ENCODE measurements around the gene OPN4. TPM values are rescaled to one million over a fixed set of nuclear protein-coding genes. Genes with fewer than 3 reads are reported as not detected.
"Not testable (repeated sequence)": the region's sequence is repeated elsewhere in the genome, so short reads cannot be mapped to it uniquely, and the experiment has no call there.

The OPN4 gene
- total and polyA plus RNA-seq, 8 donors, result not detected

DNA sequence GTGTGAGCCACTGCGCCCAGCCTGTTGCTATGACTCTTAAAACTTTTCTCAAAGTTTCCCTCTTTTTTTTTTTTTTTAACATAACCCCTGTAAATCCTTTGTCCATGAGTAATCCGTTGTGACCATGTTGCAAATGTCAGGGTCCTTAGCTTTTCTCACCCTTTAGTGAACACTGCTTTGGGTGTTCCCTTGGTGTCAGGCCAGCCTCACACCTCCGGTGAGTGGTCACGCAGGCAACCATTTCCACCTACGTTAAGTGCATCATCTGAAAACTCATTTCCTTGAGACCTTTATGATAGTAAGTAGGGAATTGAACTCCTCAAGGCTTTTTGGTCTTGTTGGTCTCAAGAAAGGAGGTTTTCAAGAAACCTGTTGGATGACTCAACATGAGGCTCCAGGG, 41.3 kb upstream of the OPN4 start:
- Histone ChIP-seq H3K27me3 (no peaks in the 10 kb centered on the region), H3K36me3 (no peaks in the 10 kb centered on the region), H3K4me3 (no peak overlapping the region), H3K4me1 (no peaks in the 10 kb centered on the region), H3K9me3 (no peaks in the 10 kb centered on the region), H3K27ac (no peak overlapping the region)
- TF ChIP-seq, protein P1, sequence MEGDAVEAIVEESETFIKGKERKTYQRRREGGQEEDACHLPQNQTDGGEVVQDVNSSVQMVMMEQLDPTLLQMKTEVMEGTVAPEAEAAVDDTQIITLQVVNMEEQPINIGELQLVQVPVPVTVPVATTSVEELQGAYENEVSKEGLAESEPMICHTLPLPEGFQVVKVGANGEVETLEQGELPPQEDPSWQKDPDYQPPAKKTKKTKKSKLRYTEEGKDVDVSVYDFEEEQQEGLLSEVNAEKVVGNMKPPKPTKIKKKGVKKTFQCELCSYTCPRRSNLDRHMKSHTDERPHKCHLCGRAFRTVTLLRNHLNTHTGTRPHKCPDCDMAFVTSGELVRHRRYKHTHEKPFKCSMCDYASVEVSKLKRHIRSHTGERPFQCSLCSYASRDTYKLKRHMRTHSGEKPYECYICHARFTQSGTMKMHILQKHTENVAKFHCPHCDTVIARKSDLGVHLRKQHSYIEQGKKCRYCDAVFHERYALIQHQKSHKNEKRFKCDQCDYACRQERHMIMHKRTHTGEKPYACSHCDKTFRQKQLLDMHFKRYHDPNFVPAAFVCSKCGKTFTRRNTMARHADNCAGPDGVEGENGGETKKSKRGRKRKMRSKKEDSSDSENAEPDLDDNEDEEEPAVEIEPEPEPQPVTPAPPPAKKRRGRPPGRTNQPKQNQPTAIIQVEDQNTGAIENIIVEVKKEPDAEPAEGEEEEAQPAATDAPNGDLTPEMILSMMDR (IDR thresholded peaks at IDR 0.05), result no peak
- no peak for TF ChIP-seq POLR2AphosphoS5 (IDR thresholded peaks at IDR 0.05)
- no peak for TF ChIP-seq EP300 (IDR thresholded peaks at IDR 0.05)
- 76 to 92% (median 89%) methylated on average over 5 of the region's 5 CpGs for WGBS, 5 donors
- DNase-seq, result no peak
- intact Hi-C loops (cut with DNase I; ENCODE audit: low total_unique reads), result no loop called here

GRCh38 chr10:86613905-86614304, 40.4 kb upstream of the OPN4 start:
- 69 to 83% (median 79%) methylated on average over 6 of the region's 6 CpGs for WGBS, 5 donors
- no peak for DNase-seq
- H3K4me1 ChIP-seq, result no peaks in the 10 kb centered on the region
- no peaks in the 10 kb centered on the region for H3K9me3 ChIP-seq
- no peak for TF ChIP-seq POLR2AphosphoS5 (IDR thresholded peaks at IDR 0.05)
- TF ChIP-seq, protein P1 (IDR thresholded peaks at IDR 0.05), result no peak
- no peak for TF ChIP-seq EP300 (IDR thresholded peaks at IDR 0.05)
- no peak for TF ChIP-seq POLR2A (IDR thresholded peaks at IDR 0.05)
- no peak overlapping the region for H3K4me3 ChIP-seq
- H3K27ac ChIP-seq, result no peak overlapping the region
- no peaks in the 10 kb centered on the region for H3K36me3 ChIP-seq
- intact Hi-C loops (cut with DNase I; ENCODE audit: low total_unique reads), result no loop called here
- H3K27me3 ChIP-seq, result no peaks in the 10 kb centered on the region

DNA sequence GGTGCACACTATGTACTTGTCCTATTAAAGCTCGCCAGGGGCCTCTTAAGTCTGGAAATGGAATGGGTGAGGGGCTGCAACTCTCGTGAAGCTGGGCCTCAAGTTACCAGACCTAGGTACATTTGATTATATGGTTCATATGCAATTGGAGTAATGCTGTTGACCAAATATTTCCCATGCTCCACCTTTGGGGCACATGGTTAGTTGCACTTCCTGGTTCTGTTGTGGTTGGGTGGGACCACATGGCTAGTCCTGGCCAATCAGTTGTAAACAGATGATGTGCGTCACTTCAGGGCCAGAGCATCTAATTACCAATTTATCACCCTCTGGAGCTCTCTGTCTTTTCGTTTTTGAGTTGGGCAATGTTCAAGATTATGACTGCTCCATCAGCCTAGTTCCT, 39.5 kb upstream of the OPN4 start:
- Histone ChIP-seq H3K4me1 (no peaks in the 10 kb centered on the region), H3K9me3 (no peaks in the 10 kb centered on the region), H3K36me3 (no peaks in the 10 kb centered on the region), H3K27me3 (no peaks in the 10 kb centered on the region), H3K4me3 (no peak overlapping the region), H3K27ac (no peak overlapping the region)
- DNase-seq, result no peak
- WGBS, 5 donors, result 72 to 91% (median 85%) methylated on average over 4 of the region's 4 CpGs
- intact Hi-C loops (cut with DNase I; ENCODE audit: low total_unique reads), result no loop called here
- TF ChIP-seq POLR2A (IDR thresholded peaks at IDR 0.05) (no peak), POLR2AphosphoS5 (IDR thresholded peaks at IDR 0.05) (no peak), EP300 (IDR thresholded peaks at IDR 0.05) (no peak)
- TF ChIP-seq, protein P1 (IDR thresholded peaks at IDR 0.05), result no peak

DNA sequence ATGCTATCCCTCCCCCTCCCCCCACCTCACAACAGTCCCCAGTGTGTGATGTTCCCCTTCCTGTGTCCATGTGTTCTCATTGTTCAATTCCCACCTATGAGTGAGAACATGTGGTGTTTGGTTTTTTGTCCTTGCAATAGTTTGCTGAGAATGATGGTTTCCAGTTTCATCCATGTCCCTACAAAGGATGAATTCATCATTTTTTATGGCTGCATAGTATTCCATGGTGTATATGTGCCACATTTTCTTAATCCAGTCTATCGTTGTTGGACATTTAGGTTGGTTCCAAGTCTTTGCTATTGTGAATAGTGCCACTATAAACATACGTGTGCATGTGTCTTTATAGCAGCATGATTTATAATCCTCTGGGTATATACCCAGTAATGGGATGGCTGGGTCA, 37.1 kb upstream of the OPN4 start:
- H3K4me1 ChIP-seq; DNase-seq; intact Hi-C loops (cut with DNase I; ENCODE audit: low total_unique reads); H3K36me3 ChIP-seq; H3K4me3 ChIP-seq; H3K27me3 ChIP-seq; H3K9me3 ChIP-seq; H3K27ac ChIP-seq: not testable (repeated sequence)
- 88 to 100% (median 96%) methylated on average over 1 to 2 of the region's 2 CpGs for WGBS, 5 donors

DNA sequence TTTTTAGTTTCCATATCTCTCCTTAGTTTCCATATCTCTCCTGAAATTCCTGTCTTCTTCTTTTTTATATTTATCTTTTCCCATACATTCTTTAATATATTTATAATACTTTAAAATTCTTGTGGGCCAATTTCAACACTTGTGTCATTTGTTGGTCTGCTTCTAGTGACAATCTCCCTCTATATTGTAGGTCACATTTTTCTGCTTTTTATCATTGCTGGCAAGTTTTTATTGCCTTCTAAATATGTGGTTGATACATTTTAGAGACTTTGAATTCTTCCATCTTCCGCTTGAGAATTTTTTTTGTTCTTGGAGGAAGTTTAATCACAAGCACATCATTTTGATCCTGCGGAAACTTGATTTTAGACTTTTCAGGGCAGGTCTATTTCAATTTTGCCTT, 26.0 kb upstream of the OPN4 start:
- TF ChIP-seq POLR2A (IDR thresholded peaks at IDR 0.05) (no peak), POLR2AphosphoS5 (IDR thresholded peaks at IDR 0.05) (no peak), EP300 (IDR thresholded peaks at IDR 0.05) (no peak)
- TF ChIP-seq, protein P1 (IDR thresholded peaks at IDR 0.05), result no peak
- no peak overlapping the region for H3K4me3 ChIP-seq
- H3K4me1 ChIP-seq, result peaks cover 8 to 18% (median 11%) of the 10 kb centered on the region in 4 donors
- H3K27ac ChIP-seq, result no peak overlapping the region
- H3K9me3 ChIP-seq, result no peaks in the 10 kb centered on the region
- peaks cover 0 to 22% (median 13%) of the 10 kb centered on the region in 3 donors for H3K27me3 ChIP-seq
- DNase-seq, result no peak
- intact Hi-C loops (cut with DNase I; ENCODE audit: low total_unique reads), result no loop called here
- WGBS, 5 donors, result 96 to 100% (median 97%) methylated on average over 2 of the region's 2 CpGs
- H3K36me3 ChIP-seq, result no peaks in the 10 kb centered on the region
